CD4-positive, alpha-beta T cell (primary cell): Measurements from ENCODE around the gene ANKS1B. TPM values are rescaled to one million over a fixed set of nuclear protein-coding genes. Genes with fewer than 3 reads are reported as not detected.

Source experiments
- ATAC-seq: fragments of 200-7000 bp; cut with Tn5 transposase; one replicate; pipeline ENCODE4 v1.10.0; 2022; ENCODE audit warnings: mild to moderate bottlenecking; ENCODE audit not compliant: poor library complexity
- CTCF ChIA-PET: fragments of 350-600 bp; sonication (Branson Sonifier 250); formaldehyde crosslinking; loops from one replicate; lab custom pipeline; 2021; ENCODE audit warnings: antibody characterized with exemption, inconsistent platforms; lab: Charles Lee
- POLR2A ChIA-PET: fragments of 350-600 bp; sonication (Branson Sonifier 250); formaldehyde crosslinking; loops from one replicate; lab custom pipeline; 2021; ENCODE audit warnings: antibody characterized with exemption, inconsistent platforms; lab: Charles Lee
- DNase-seq, 14 experiments: peaks; one replicate each; pipeline ENCODE4 v3.0.0-alpha.2; 2013 to 2020; ENCODE audit warnings: mixed read lengths in 2 of 14
- H3K27ac ChIP-seq, 2 donors: one replicate each; pipeline versions ENCODE4 v1.5.1 to v1.7.0; 2013; ENCODE audit warnings: low read length in 2 of 2, low read depth in 1 of 2, mild to moderate bottlenecking in 1 of 2
- H3K27me3 ChIP-seq, 2 experiments: 1 replicate in 1 of 2; 2 replicates in 1 of 2; pipeline versions ENCODE4 v1.6.1 to v1.7.0; 2013; ENCODE audit warnings: low read length in 2 of 2, control low read depth in 1 of 2, mild to moderate bottlenecking in 1 of 2, moderate library complexity in 1 of 2; ENCODE audit not compliant: insufficient read depth in 2 of 2, control insufficient read depth in 1 of 2
- H3K36me3 ChIP-seq: one replicate; pipeline ENCODE4 v1.6.1; 2013; ENCODE audit warnings: low read length, control low read depth; ENCODE audit not compliant: insufficient read depth
- H3K4me1 ChIP-seq: one replicate; pipeline ENCODE4 v1.6.1; 2013; ENCODE audit warnings: low read length, control low read depth; ENCODE audit not compliant: insufficient read depth
- H3K4me3 ChIP-seq: one replicate; pipeline ENCODE4 v1.5.1; 2013; ENCODE audit warnings: mild to moderate bottlenecking, low read length, moderate library complexity
- H3K9me3 ChIP-seq, 2 experiments: 1 replicate in 1 of 2; 2 replicates in 1 of 2; pipeline versions ENCODE4 v1.6.1 to v1.7.0; 2013; ENCODE audit warnings: low read length in 2 of 2, mild to moderate bottlenecking in 2 of 2, control low read depth in 1 of 2, moderate library complexity in 1 of 2; ENCODE audit not compliant: control insufficient read depth in 1 of 2, insufficient read depth in 1 of 2
- H3K27ac Mint-ChIP-seq: one replicate; pipeline ENCODE4 v1.8.0; 2020; ENCODE audit warnings: mixed read lengths
- H3K27me3 Mint-ChIP-seq: one replicate; pipeline ENCODE4 v1.8.0; 2021; ENCODE audit warnings: mixed read lengths
- H3K36me3 Mint-ChIP-seq: one replicate; pipeline ENCODE4 v1.8.0; 2021; ENCODE audit warnings: low read depth, mixed read lengths
- H3K4me1 Mint-ChIP-seq: one replicate; pipeline ENCODE4 v1.8.0; 2021; ENCODE audit warnings: low read depth, mixed read lengths
- H3K4me3 Mint-ChIP-seq: one replicate; pipeline ENCODE4 v1.8.0; 2020; ENCODE audit warnings: mild to moderate bottlenecking, mixed read lengths
- H3K9me3 Mint-ChIP-seq: one replicate; pipeline ENCODE4 v1.8.0; 2020; ENCODE audit warnings: mixed read lengths
- intact Hi-C, 2 experiments: fragments of 100-400 bp; cut with DNase I in 1 of 2; cut with micrococcal nuclease in 1 of 2; formaldehyde crosslinking; loops; one replicate each; pipeline versions ENCODE4 v1.15.1 to v1.9.0; 2023 to 2025; cut with DNase I, micrococcal nuclease
- total RNA-seq, 174 experiments: library from RNA in 2 of 174; stranded (reverse) in 2 of 174; gene quantifications; one replicate each; pipeline ENCODE4 v1.2.3 and lab custom pipeline; 2021 to 2026
- TF ChIP-seq, protein P1 (sequence below): fragments of 200-600 bp; IDR thresholded peaks from one replicate; pipeline ENCODE4 v1.8.0; 2022; ENCODE audit warnings: antibody characterized with exemption, mild to moderate bottlenecking

Gene ANKS1B
- total RNA-seq, 2 experiments from 2014 or later = 0.16 to 1.1 TPM

- no peaks in the 10 kb centered on the region for H3K4me1 ChIP-seq
- TF ChIP-seq, protein P1, sequence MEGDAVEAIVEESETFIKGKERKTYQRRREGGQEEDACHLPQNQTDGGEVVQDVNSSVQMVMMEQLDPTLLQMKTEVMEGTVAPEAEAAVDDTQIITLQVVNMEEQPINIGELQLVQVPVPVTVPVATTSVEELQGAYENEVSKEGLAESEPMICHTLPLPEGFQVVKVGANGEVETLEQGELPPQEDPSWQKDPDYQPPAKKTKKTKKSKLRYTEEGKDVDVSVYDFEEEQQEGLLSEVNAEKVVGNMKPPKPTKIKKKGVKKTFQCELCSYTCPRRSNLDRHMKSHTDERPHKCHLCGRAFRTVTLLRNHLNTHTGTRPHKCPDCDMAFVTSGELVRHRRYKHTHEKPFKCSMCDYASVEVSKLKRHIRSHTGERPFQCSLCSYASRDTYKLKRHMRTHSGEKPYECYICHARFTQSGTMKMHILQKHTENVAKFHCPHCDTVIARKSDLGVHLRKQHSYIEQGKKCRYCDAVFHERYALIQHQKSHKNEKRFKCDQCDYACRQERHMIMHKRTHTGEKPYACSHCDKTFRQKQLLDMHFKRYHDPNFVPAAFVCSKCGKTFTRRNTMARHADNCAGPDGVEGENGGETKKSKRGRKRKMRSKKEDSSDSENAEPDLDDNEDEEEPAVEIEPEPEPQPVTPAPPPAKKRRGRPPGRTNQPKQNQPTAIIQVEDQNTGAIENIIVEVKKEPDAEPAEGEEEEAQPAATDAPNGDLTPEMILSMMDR = no peak
- no peaks in the 10 kb centered on the region for H3K36me3 ChIP-seq
- no peak overlapping the region for H3K4me3 ChIP-seq
- no peak overlapping the region for H3K27ac Mint-ChIP-seq
- no peaks in the 10 kb centered on the region for H3K9me3 ChIP-seq
- no peaks in the 10 kb centered on the region for H3K27me3 Mint-ChIP-seq
- intact Hi-C loops = no loop called here
- DNase-seq = no peak
- no peak overlapping the region for H3K27ac ChIP-seq
- H3K4me1 Mint-ChIP-seq = no peaks in the 10 kb centered on the region
- no peak for ATAC-seq
- CTCF ChIA-PET = interaction anchor here (1.6 kb wide), 1 partner anchor 10 kb away, joined by 4 read pairs; no protein-coding TSS in a partner anchor
- POLR2A ChIA-PET = no interaction called here
- H3K27me3 ChIP-seq = peaks cover 0 to 3% of the 10 kb centered on the region in 2 experiments
- no peak overlapping the region for H3K4me3 Mint-ChIP-seq
- H3K9me3 Mint-ChIP-seq = no peaks in the 10 kb centered on the region
- no peaks in the 10 kb centered on the region for H3K36me3 Mint-ChIP-seq
Observed at GRCh38 chr12:99054601-99055128, 930.1 kb downstream of the ANKS1B start.

GRCh38 chr12:99053616-99054362 lies 930.9 kb downstream of the ANKS1B start:
- peaks cover 0 to 3% of the 10 kb centered on the region in 2 experiments for H3K27me3 ChIP-seq
- intact Hi-C loops = no loop called here
- no peaks in the 10 kb centered on the region for H3K9me3 Mint-ChIP-seq
- TF ChIP-seq, protein P1 = no peak
- no peaks in the 10 kb centered on the region for H3K36me3 ChIP-seq
- ATAC-seq = no peak
- no peaks in the 10 kb centered on the region for H3K27me3 Mint-ChIP-seq
- CTCF ChIA-PET = interaction anchor here (1.6 kb wide), 1 partner anchor 9 kb away, joined by 4 read pairs; no protein-coding TSS in a partner anchor
- H3K4me1 Mint-ChIP-seq = no peaks in the 10 kb centered on the region
- no peaks in the 10 kb centered on the region for H3K4me1 ChIP-seq
- no peaks in the 10 kb centered on the region for H3K9me3 ChIP-seq
- no peak overlapping the region for H3K4me3 ChIP-seq
- H3K27ac Mint-ChIP-seq = no peak overlapping the region
- H3K4me3 Mint-ChIP-seq = no peak overlapping the region
- DNase-seq = no peak
- H3K36me3 Mint-ChIP-seq = no peaks in the 10 kb centered on the region
- H3K27ac ChIP-seq = no peak overlapping the region
- POLR2A ChIA-PET = no interaction called here

DNA sequence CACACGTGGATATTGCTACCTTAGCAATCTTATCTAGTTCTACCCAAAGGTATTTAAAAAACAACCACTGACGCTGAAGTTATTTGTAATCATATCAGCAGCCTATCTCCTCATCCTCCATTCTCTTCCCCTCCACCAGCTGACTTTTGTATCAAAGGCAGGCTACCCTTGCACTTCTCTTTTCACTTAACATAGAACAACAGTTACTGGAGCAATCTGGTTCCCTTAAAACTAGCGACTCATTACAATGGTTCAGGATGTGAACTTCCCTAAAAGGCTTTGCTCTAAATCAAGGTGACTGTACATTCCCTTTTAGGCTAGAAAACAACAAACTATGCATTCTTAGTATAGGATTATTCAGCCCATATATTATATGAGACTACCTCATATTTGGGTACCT lies 935.0 kb downstream of the ANKS1B start:
- H3K27me3 ChIP-seq = peaks cover 0 to 3% of the 10 kb centered on the region in 2 experiments
- H3K9me3 ChIP-seq = peaks cover 3 to 5% of the 10 kb centered on the region in 2 experiments
- CTCF ChIA-PET = no interaction called here
- no peak overlapping the region for H3K27ac ChIP-seq
- Mint-ChIP-seq H3K9me3 (peaks cover 3% of the 10 kb centered on the region), H3K36me3 (no peaks in the 10 kb centered on the region), H3K27me3 (no peaks in the 10 kb centered on the region), H3K4me1 (no peaks in the 10 kb centered on the region), H3K4me3 (no peak overlapping the region), H3K27ac (no peak overlapping the region)
- ATAC-seq (no peak), DNase-seq (no peak)
- intact Hi-C loops = loop anchor here in 1 of 2 experiments (10.0 kb wide), 1 partner anchor 1505 kb away; no protein-coding TSS in a partner anchor
- no peak overlapping the region for H3K4me3 ChIP-seq
- H3K4me1 ChIP-seq = no peaks in the 10 kb centered on the region
- no peaks in the 10 kb centered on the region for H3K36me3 ChIP-seq
- POLR2A ChIA-PET = no interaction called here
- TF ChIP-seq, protein P1 = no peak
